ENCODE results near the gene SLC38A5. TPM values are rescaled to one million over a fixed set of nuclear protein-coding genes. Genes with fewer than 3 reads are reported as not detected.
A peak's percentile ranks its signal among the peaks of the same experiment; 100 is the strongest.

The SLC38A5 gene
- total RNA-seq, 1 donor from 2014 or later = 21.7 TPM

DNA sequence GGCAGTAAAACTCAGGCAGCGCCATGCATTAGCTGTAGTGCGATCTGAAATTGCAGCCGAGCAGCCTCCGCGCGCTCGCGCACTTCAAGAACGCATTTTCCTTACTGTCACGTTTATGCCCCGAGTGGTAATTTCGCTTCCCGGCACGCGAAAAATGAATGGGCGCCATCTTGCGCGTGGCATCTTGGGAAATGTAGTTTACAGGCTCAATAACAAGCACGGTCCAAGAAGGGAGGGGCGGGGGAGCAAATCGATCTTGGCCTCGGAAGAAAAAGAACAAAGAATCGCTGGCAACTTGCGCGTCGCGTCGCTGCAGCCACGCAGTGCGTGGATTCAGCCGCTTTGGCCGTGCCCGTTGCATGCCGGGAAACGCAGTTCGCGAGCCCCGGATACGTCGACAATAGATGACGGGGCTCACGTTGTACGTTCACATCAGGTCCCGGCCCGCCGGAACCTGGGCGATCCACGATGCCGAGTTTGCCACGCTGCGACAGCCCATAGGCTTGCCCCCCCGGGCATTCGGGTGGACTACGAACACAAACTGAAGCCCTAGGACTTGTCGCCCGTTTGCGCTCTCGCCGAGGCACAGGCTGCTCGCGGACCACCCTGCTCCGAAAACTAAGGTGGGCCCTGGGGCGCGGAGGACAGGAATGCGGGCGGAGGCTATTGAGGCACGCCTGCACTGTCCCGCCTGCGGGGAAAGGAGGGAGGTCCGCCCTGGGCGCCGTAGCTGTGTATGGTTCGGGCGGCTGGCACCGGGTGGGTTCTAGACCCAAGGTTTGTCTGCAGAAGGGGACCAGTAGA, 5.9 kb upstream of the SLC38A5 start, which contains the start of gene FTSJ1:
FTSJ1 (plus strand) TSS at position 426 of the 804 bp plus-strand sequence. CDS start 1,849 bp downstream, outside the sequence.
- peaks cover 35% of the 10 kb centered on the region for H3K4me1 Mint-ChIP-seq (ENCODE audit: unreplicated experiment)
- TF ChIP-seq, protein P1, sequence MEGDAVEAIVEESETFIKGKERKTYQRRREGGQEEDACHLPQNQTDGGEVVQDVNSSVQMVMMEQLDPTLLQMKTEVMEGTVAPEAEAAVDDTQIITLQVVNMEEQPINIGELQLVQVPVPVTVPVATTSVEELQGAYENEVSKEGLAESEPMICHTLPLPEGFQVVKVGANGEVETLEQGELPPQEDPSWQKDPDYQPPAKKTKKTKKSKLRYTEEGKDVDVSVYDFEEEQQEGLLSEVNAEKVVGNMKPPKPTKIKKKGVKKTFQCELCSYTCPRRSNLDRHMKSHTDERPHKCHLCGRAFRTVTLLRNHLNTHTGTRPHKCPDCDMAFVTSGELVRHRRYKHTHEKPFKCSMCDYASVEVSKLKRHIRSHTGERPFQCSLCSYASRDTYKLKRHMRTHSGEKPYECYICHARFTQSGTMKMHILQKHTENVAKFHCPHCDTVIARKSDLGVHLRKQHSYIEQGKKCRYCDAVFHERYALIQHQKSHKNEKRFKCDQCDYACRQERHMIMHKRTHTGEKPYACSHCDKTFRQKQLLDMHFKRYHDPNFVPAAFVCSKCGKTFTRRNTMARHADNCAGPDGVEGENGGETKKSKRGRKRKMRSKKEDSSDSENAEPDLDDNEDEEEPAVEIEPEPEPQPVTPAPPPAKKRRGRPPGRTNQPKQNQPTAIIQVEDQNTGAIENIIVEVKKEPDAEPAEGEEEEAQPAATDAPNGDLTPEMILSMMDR (IDR thresholded peaks at IDR 0.05; ENCODE audit: unreplicated experiment) = no peak
- H3K9me3 Mint-ChIP-seq (ENCODE audit: unreplicated experiment) = no peaks in the 10 kb centered on the region
- H3K27ac Mint-ChIP-seq (ENCODE audit: unreplicated experiment) = peak within 1 kb of the TSS; percentile 81
- peak; percentile 65 for DNase-seq (ENCODE audit: low spot score)
- H3K36me3 Mint-ChIP-seq (ENCODE audit: low read depth, unreplicated experiment) = peaks cover 22% of the 10 kb centered on the region
- peak within 1 kb of the TSS; percentile 95 for H3K4me3 Mint-ChIP-seq (ENCODE audit: unreplicated experiment)
- peaks cover 7% of the 10 kb centered on the region for H3K27me3 Mint-ChIP-seq (ENCODE audit: unreplicated experiment)

DNA sequence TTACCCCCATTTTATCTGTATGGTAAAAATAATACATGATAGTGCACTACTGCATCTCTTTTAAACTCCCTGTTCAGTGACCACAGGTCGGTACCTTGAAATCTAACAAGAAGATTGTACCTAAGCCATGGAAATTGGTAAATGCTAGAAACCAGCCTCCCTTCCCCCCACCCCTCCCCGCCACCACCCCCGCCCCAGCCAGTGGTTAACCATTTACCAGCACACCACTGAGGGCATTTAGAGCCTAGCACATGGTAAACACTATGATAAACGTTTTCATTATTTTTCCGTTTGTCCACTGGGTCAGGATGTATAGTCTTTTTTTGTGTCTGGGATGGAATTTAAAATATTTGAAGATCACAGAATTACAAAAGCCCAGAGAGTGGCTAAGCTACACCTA, 5.2 kb upstream of the SLC38A5 start:
- peaks cover 16% of the 10 kb centered on the region for H3K36me3 Mint-ChIP-seq (ENCODE audit: low read depth, unreplicated experiment)
- DNase-seq (ENCODE audit: low spot score) = no peak
- peak overlapping the region; percentile 81 for H3K27ac Mint-ChIP-seq (ENCODE audit: unreplicated experiment)
- no peaks in the 10 kb centered on the region for H3K9me3 Mint-ChIP-seq (ENCODE audit: unreplicated experiment)
- peak overlapping the region; percentile 95 for H3K4me3 Mint-ChIP-seq (ENCODE audit: unreplicated experiment)
- TF ChIP-seq, protein P1 (IDR thresholded peaks at IDR 0.05; ENCODE audit: unreplicated experiment) = no peak
- peaks cover 7% of the 10 kb centered on the region for H3K27me3 Mint-ChIP-seq (ENCODE audit: unreplicated experiment)
- H3K4me1 Mint-ChIP-seq (ENCODE audit: unreplicated experiment) = peaks cover 35% of the 10 kb centered on the region

DNA sequence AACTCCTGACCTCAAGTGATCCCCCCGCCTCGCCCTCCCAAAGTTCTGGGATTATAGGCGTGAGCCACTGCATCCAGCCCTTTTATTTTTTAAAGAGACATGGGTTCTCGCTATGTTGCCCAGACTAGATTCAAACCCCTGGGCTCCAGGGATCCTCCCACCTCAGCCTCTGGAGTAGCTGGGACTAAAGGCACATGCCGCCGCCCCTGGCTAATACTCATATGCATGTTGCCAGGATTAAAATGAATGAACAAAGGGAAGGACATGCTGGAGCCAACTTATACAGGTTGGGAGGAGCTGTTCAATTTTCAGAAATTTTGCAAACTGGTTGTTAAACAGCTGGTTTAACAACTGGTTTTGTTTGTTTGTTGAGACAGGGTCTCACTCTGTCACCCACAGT, 4.5 kb upstream of the SLC38A5 start:
- H3K4me3 Mint-ChIP-seq (ENCODE audit: unreplicated experiment) = no peak overlapping the region
- peaks cover 38% of the 10 kb centered on the region for H3K4me1 Mint-ChIP-seq (ENCODE audit: unreplicated experiment)
- TF ChIP-seq, protein P1 (IDR thresholded peaks at IDR 0.05; ENCODE audit: unreplicated experiment) = no peak
- no peak for DNase-seq (ENCODE audit: low spot score)
- peaks cover 7% of the 10 kb centered on the region for H3K27me3 Mint-ChIP-seq (ENCODE audit: unreplicated experiment)
- H3K9me3 Mint-ChIP-seq (ENCODE audit: unreplicated experiment) = no peaks in the 10 kb centered on the region
- peaks cover 13% of the 10 kb centered on the region for H3K36me3 Mint-ChIP-seq (ENCODE audit: low read depth, unreplicated experiment)
- no peak overlapping the region for H3K27ac Mint-ChIP-seq (ENCODE audit: unreplicated experiment)

DNA sequence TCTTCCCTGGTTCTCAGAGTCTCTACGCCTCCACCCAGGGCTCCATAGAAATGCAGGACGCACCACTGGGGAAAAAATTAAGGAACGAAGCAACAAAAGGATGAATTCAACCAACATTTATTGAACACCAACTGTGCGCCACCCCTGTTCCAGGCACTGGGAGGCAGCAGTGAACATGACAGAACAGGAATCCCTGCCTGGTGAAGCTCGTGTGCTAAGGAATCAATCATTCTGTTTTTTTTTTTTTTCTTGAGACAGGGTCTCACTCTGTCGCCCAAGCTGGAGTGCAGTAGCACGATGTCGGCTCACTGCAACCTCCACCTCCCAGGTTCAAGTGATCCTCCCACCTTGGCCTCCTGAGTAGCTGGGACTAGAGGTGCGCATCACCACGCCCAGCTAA, 4.1 kb upstream of the SLC38A5 start:
- peak overlapping the region; percentile 70 for H3K27ac Mint-ChIP-seq (ENCODE audit: unreplicated experiment)
- H3K36me3 Mint-ChIP-seq (ENCODE audit: low read depth, unreplicated experiment) = peaks cover 10% of the 10 kb centered on the region
- no peak overlapping the region for H3K4me3 Mint-ChIP-seq (ENCODE audit: unreplicated experiment)
- peak; percentile 21 for DNase-seq (ENCODE audit: low spot score)
- TF ChIP-seq, protein P1 (IDR thresholded peaks at IDR 0.05; ENCODE audit: unreplicated experiment) = no peak
- no peaks in the 10 kb centered on the region for H3K9me3 Mint-ChIP-seq (ENCODE audit: unreplicated experiment)
- H3K4me1 Mint-ChIP-seq (ENCODE audit: unreplicated experiment) = peaks cover 43% of the 10 kb centered on the region
- H3K27me3 Mint-ChIP-seq (ENCODE audit: unreplicated experiment) = peaks cover 7% of the 10 kb centered on the region

DNA sequence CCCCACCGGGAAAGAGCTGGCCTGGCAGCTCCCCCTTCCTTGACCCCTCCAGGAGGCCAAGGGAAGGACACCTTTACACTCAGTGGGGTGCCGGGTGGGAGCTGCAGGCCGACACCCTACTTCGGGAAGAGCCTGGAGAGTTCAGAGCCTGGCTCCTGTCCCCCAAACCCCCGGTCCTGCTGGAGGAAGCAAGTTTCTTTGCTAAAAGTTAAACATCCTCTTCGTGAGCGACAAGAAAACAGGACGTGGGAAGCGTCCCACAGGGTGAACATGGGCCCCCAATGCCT, 3.6 kb upstream of the SLC38A5 start:
- peaks cover 7% of the 10 kb centered on the region for H3K27me3 Mint-ChIP-seq (ENCODE audit: unreplicated experiment)
- no peaks in the 10 kb centered on the region for H3K9me3 Mint-ChIP-seq (ENCODE audit: unreplicated experiment)
- TF ChIP-seq, protein P1 (IDR thresholded peaks at IDR 0.05; ENCODE audit: unreplicated experiment) = no peak
- no peak overlapping the region for H3K4me3 Mint-ChIP-seq (ENCODE audit: unreplicated experiment)
- no peak for DNase-seq (ENCODE audit: low spot score)
- peak overlapping the region; percentile 48 for H3K27ac Mint-ChIP-seq (ENCODE audit: unreplicated experiment)
- peaks cover 9% of the 10 kb centered on the region for H3K36me3 Mint-ChIP-seq (ENCODE audit: low read depth, unreplicated experiment)
- H3K4me1 Mint-ChIP-seq (ENCODE audit: unreplicated experiment) = peaks cover 44% of the 10 kb centered on the region

Measured in endothelial cell (in vitro differentiated cells).